Kidney epithelial cell (primary cell): ENCODE measurements around the gene PIK3R5. TPM values are rescaled to one million over a fixed set of nuclear protein-coding genes. Genes with fewer than 3 reads are reported as not detected.

Experiments used
- DNase-seq: peaks from one replicate; pipeline ENCODE4 v3.0.0-alpha.2; 2010; ENCODE audit warnings: low read depth
- H3K27me3 ChIP-seq: 2 replicates; pipeline ENCODE4 v1.6.0; 2011; ENCODE audit warnings: low read length; ENCODE audit not compliant: control insufficient read depth, insufficient read depth
- H3K36me3 ChIP-seq: 2 replicates; pipeline ENCODE4 v1.5.1; 2011; ENCODE audit warnings: low read length; ENCODE audit not compliant: control insufficient read depth, insufficient read depth
- H3K4me3 ChIP-seq: 2 replicates; pipeline ENCODE4 v1.5.1; 2011; ENCODE audit warnings: low read depth, mild to moderate bottlenecking, control low read depth, low read length
- CTCF ChIP-seq: IDR thresholded peaks from 2 replicates; pipeline ENCODE4 v1.5.1; 2011; ENCODE audit warnings: mild to moderate bottlenecking, moderate library complexity, low read length, control low read depth, inconsistent platforms; ENCODE audit not compliant: insufficient read depth, poor library complexity, severe bottlenecking
- total RNA-seq: library from RNA; depleted of rRNA; stranded (reverse); fragments of >200 nt; gene quantifications from 2 replicates; pipeline ENCODE4 v1.2.3, GENCODE V29; 2015

Gene PIK3R5
- total RNA-seq, 1 donor from 2014 or later: 1.7 TPM

- Histone ChIP-seq H3K36me3 (no peaks in the 10 kb centered on the region), H3K27me3 (peaks cover 13% of the 10 kb centered on the region)
- no peak for DNase-seq
Observed at GRCh38 chr17:8913091-8913490, 52.4 kb downstream of the PIK3R5 start.

GRCh38 chr17:8912084-8912981 lies 53.2 kb downstream of the PIK3R5 start:
- Histone ChIP-seq H3K27me3 (peaks cover 13% of the 10 kb centered on the region), H3K36me3 (no peaks in the 10 kb centered on the region), H3K4me3 (no peak overlapping the region)
- TF ChIP-seq CTCF: no peak
- DNase-seq: no peak

More at GRCh38 chr17:8913091-8913490, 52.4 kb downstream of the PIK3R5 start:
- H3K4me3 ChIP-seq: no peak overlapping the region
- TF ChIP-seq CTCF: no peak

- TF ChIP-seq CTCF: no peak
- Histone ChIP-seq H3K36me3 (no peaks in the 10 kb centered on the region), H3K27me3 (peaks cover 13% of the 10 kb centered on the region), H3K4me3 (no peak overlapping the region)
- DNase-seq: no peak
Observed at GRCh38 chr17:8910969-8911604, 54.4 kb downstream of the PIK3R5 start.

- no peak for DNase-seq
- H3K36me3 ChIP-seq: no peaks in the 10 kb centered on the region
- H3K4me3 ChIP-seq: no peak overlapping the region
- no peak for TF ChIP-seq CTCF
- peaks cover 13% of the 10 kb centered on the region for H3K27me3 ChIP-seq
Observed at GRCh38 chr17:8909586-8910270, 55.8 kb downstream of the PIK3R5 start.

- Histone ChIP-seq H3K27me3 (peaks cover 6% of the 10 kb centered on the region), H3K4me3 (no peak overlapping the region), H3K36me3 (no peaks in the 10 kb centered on the region)
- no peak for TF ChIP-seq CTCF
- no peak for DNase-seq
Observed at GRCh38 chr17:8905331-8905730, 60.2 kb downstream of the PIK3R5 start.
